ENCODE results near the gene DNAJC22. TPM values are rescaled to one million over a fixed set of nuclear protein-coding genes. Genes with fewer than 3 reads are reported as not detected.
A peak's percentile ranks its signal among the peaks of the same experiment; 100 is the strongest.

DNAJC22 gene
- total and polyA plus RNA-seq, 2 experiments from 2014 or later = 17.8 to 28.3 TPM

DNA sequence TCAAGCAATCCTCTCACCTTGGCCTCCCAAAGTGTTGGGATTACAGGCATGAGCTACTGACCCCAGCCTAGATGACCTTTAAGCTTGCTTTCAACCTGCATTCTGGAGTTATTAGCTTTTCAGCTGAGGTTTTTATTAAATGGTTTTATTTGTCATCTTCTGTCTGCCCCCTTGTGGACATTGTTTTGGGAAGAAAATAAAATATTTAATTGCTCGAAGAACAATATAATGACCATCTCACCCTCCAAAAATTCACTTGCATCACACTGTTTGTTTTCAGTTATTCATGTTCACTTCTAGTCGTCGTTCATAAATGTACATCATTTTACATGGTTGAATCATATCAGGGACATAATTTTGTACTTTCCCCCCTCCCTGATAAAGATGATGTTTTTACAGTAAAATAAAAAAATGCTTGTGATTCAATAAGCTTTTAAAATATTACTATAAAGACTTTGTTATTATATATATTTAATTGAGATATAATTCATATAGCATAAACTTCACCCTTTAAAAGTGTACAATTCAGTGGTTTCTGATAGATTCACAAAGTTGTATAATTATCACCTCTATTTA, 10.5 kb downstream of the DNAJC22 start:
- Histone ChIP-seq H2AFZ (no peak overlapping the region), H3K4me2 (no peak overlapping the region), H3K9me3 (ENCODE audit: low read depth) (no peaks in the 10 kb centered on the region), H3K36me3 (replicated peaks; ENCODE audit: insufficient read depth, low read depth) (no peaks in the 10 kb centered on the region), H3K27me3 (no peaks in the 10 kb centered on the region), H3K4me1 (ENCODE audit: insufficient read depth) (peaks cover 6% of the 10 kb centered on the region), H4K20me1 (ENCODE audit: insufficient read depth, poor library complexity, severe bottlenecking) (no peaks in the 10 kb centered on the region), H3K27ac (no peak overlapping the region), H3K4me3 (no peak overlapping the region), H3K79me2 (no peaks in the 10 kb centered on the region), H3K9me2 (replicated peaks; ENCODE audit: insufficient read depth) (no peaks in the 10 kb centered on the region)
- TF ChIP-seq CTCF (IDR thresholded peaks at IDR 0.05; ENCODE audit: poor library complexity) (peak; percentile 56), EZH2 (IDR thresholded peaks at IDR 0.05; ENCODE audit: borderline replicate concordance) (no peak), EZH2phosphoT487 (IDR thresholded peaks at IDR 0.05; ENCODE audit: low read depth, severe bottlenecking, unreplicated experiment) (no peak)
- DNase-seq (ENCODE audit: low spot score) = peak; percentile 37
- 33% methylated on average over 3 of the region's 3 CpGs for WGBS (ENCODE audit: low lambda C conversion rate, missing lambda C conversion rate)

- Histone ChIP-seq H3K79me2 (no peaks in the 10 kb centered on the region), H3K4me2 (peak overlapping the region; percentile 6), H3K27me3 (no peaks in the 10 kb centered on the region), H3K9me2 (replicated peaks; ENCODE audit: insufficient read depth) (no peaks in the 10 kb centered on the region), H4K20me1 (ENCODE audit: insufficient read depth, poor library complexity, severe bottlenecking) (no peaks in the 10 kb centered on the region), H3K4me3 (no peak overlapping the region), H3K9me3 (ENCODE audit: low read depth) (no peaks in the 10 kb centered on the region), H2AFZ (no peak overlapping the region), H3K4me1 (ENCODE audit: insufficient read depth) (peaks cover 6% of the 10 kb centered on the region), H3K36me3 (replicated peaks; ENCODE audit: insufficient read depth, low read depth) (no peaks in the 10 kb centered on the region), H3K27ac (no peak overlapping the region)
- DNase-seq (ENCODE audit: low spot score) = peak; percentile 75
- 24% methylated on average over 7 of the region's 7 CpGs for WGBS (ENCODE audit: low lambda C conversion rate, missing lambda C conversion rate)
- TF ChIP-seq CTCF (IDR thresholded peaks at IDR 0.05; ENCODE audit: poor library complexity) (peak; percentile 81), EZH2 (IDR thresholded peaks at IDR 0.05; ENCODE audit: borderline replicate concordance) (no peak), EZH2phosphoT487 (IDR thresholded peaks at IDR 0.05; ENCODE audit: low read depth, severe bottlenecking, unreplicated experiment) (no peak)
Measured at GRCh38 chr12:49358483-49359141, 11.9 kb downstream of the DNAJC22 start.

DNA sequence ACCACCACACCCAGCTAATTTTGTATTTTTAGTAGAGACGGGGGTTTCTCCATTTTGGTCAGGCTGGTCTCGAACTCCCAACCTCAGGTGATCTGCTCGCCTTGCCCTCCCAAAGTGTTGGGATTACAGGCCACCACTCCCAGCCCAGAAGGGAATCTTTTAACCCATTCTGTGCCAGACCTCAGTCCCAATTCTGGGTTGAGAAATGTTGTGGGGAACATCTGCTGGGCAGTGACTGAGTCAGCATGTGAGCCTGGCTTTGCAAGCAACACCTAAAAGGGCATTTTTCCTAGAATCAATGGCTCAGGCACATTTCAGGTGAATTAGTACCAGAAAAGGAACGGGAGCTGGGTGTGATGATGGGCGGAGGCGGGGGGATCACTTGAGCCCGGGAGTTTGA, 13.0 kb downstream of the DNAJC22 start:
- Histone ChIP-seq H3K4me1 (ENCODE audit: insufficient read depth) (peaks cover 6% of the 10 kb centered on the region), H3K4me2 (no peak overlapping the region), H3K4me3 (no peak overlapping the region), H3K27me3 (no peaks in the 10 kb centered on the region), H3K79me2 (no peaks in the 10 kb centered on the region), H4K20me1 (ENCODE audit: insufficient read depth, poor library complexity, severe bottlenecking) (no peaks in the 10 kb centered on the region), H3K9me2 (replicated peaks; ENCODE audit: insufficient read depth) (no peaks in the 10 kb centered on the region), H3K9me3 (ENCODE audit: low read depth) (no peaks in the 10 kb centered on the region), H3K27ac (no peak overlapping the region), H2AFZ (no peak overlapping the region), H3K36me3 (replicated peaks; ENCODE audit: insufficient read depth, low read depth) (no peaks in the 10 kb centered on the region)
- TF ChIP-seq EZH2 (IDR thresholded peaks at IDR 0.05; ENCODE audit: borderline replicate concordance) = no peak
- TF ChIP-seq CTCF (IDR thresholded peaks at IDR 0.05; ENCODE audit: poor library complexity) = no peak
- no peak for TF ChIP-seq EZH2phosphoT487 (IDR thresholded peaks at IDR 0.05; ENCODE audit: low read depth, severe bottlenecking, unreplicated experiment)
- no peak for DNase-seq (ENCODE audit: low spot score)
- 85% methylated on average over 7 of the region's 7 CpGs for WGBS (ENCODE audit: low lambda C conversion rate, missing lambda C conversion rate)
